M059J (cell line): ENCODE measurements around the gene FNDC1. TPM values are rescaled to one million over a fixed set of nuclear protein-coding genes. Genes with fewer than 3 reads are reported as not detected.

Experiments used
- DNase-seq: peaks from one replicate; pipeline ENCODE4 v3.0.0-alpha.2; 2012; ENCODE audit warnings: low read depth
- total RNA-seq: library from RNA; depleted of rRNA; stranded (reverse); fragments of >200 nt; shearing (Covaris generic); gene quantifications from 2 replicates; pipeline ENCODE4 v1.2.3, GENCODE V29; 2014

Gene FNDC1
- total RNA-seq, 1 experiment from 2014 or later = not detected

- no peak for DNase-seq
Observed at GRCh38 chr6:159161839-159162238, 7.4 kb upstream of the FNDC1 start.

DNA sequence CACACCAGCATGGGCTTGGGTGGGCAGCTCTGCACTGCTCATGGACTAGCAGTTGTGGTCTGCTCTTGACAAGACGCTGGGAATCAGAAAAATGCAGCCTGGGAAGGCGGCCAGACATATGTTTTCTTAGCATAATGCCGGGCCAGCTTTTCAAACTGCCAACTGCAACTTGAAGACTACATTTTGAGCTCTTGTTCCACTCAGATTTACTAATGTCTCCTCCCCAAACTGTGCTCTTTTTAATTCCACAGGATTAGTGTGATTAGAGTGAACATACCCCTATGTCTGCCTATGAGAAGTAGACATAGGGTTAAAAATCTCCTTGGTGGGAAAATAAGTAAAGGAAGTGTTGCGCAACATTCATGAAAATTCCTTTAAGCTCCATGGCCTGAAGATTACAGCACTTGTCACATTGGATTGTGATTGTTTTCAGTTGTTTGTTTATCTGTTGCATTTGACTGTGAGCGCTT is 5.3 kb upstream of the FNDC1 start:
- no peak for DNase-seq

GRCh38 chr6:159168536-159169192 is 536 bp upstream of the FNDC1 start:
- no peak for DNase-seq

- peak; percentile 28 for DNase-seq
Observed at GRCh38 chr6:159169557-159170332, 545 bp downstream of the FNDC1 start.

GRCh38 chr6:159170333-159170672 is 1.1 kb downstream of the FNDC1 start:
- DNase-seq = no peak

GRCh38 chr6:159170999-159171712 is 2.0 kb downstream of the FNDC1 start:
- DNase-seq = peak; percentile 64

GRCh38 chr6:159172091-159172491 is 2.9 kb downstream of the FNDC1 start:
- no peak for DNase-seq

DNA sequence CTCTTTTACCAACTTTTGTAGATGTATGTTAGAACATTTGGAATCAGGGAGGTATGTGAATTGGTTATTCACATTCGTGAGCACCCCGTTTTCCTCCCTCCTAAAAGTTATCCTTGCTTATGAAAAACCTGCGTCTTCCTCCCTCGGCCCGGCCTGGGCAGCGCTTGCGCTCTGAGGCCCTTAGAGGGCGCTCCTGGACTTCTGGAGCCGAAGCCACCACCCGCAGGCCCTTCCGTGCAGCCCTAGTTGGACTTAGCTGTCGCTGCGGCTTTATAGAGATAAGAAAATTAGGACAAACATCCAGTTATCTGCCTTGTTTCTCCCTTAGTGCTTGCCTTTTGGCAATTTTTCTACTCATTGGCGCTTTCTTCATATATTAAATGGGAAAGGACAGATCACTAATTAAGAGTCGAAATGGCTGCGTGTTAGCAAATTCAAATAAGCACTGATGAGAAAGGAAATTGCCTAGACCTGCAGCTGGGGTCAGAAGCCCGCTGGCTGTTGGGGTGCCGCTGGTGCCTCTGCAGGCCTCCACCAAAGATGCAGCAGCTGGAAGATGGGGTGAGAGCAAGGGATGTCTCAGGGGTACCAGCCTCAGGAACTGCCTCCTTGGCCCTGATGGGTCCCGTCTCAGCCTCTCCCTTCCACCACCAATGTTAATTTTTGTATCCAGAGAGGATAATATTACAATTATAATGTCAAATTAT is 5.2 kb downstream of the FNDC1 start:
- peak; percentile 71 for DNase-seq

DNA sequence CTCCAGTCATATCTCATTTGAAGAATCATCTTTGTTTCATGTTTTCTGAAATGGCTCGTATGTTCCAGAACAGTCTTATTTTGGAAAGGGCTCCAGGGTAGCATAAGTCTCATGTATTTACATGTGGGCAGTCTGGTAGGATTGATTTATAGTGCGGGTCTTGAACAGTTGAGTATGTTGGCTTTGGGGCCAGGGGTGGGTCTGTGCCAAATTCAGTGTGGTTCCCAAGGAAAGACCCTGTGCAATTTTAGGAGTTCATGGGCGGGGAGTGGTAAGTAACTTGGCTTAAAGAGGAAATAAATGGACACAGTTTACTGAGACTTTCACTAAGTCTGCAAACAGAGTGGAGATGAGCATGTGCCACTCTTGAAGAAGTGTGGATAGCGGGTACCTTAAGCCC is 7.7 kb downstream of the FNDC1 start:
- no peak for DNase-seq

DNA sequence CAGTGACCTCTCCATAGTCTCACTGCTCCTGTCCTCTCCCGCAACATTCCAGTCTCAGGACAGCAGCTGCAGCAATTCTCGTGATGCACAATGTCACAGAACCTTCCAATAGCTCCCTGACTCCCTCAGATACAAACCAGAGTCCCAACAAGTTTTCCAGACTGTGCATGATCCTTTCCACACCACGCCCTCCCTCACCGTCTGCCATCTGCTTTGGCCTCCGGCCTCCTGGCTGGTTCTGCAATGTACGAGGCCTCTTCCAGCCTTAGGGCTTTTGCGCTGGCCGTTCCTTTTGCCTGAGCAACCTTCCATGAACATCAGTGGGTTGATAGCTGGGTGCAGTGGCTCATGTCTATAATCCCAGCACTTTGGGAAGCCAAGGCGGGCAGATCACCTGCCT is 9.6 kb downstream of the FNDC1 start:
- no peak for DNase-seq

- DNase-seq = peak; percentile 62
Observed at GRCh38 chr6:159180001-159180400, 10.8 kb downstream of the FNDC1 start.

DNA sequence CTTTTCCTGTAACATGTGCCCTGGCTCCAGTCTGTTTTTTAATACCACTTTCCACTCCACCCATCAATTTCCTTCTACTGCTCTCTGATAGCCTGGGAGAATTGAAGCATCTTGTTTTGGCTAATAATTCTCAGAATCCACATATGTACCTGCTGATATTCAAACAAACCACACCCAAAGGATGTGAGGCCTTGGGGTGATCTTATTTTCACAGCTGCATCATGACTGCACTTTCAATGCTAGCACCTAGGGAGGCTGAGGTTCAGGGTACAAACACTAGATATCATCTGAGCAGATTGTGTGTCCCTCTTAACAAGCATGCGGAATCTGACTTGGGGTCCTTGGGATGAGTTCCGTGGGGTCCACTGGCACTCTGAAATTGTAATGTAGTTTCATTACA is 12.7 kb downstream of the FNDC1 start:
- no peak for DNase-seq

GRCh38 chr6:159184559-159184958 is 15.4 kb downstream of the FNDC1 start:
- peak; percentile 85 for DNase-seq

DNA sequence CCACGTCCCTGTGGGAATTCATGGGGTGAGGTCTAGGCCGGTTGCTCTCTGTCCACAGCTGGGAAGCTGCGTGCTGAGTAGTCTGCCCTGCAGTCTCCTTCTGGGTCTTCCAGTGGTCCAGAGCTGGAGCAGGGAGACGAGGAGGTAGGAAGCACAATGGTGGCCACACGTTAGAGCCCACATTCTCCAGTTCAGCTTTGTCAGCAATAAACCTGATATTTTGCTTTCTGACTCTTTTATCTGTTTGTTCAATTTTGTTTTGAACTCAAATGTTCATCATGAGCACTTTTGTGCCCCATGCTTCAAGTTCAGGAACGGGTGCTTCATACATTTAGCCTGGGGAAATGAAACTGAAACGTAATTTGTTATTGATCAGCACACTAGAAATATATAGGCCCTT is 21.3 kb downstream of the FNDC1 start:
- DNase-seq = no peak

GRCh38 chr6:159193923-159194322 is 24.7 kb downstream of the FNDC1 start:
- DNase-seq = peak; percentile 16

- DNase-seq = no peak
Observed at GRCh38 chr6:159194421-159194820, 25.2 kb downstream of the FNDC1 start.

GRCh38 chr6:159196430-159196975 is 27.3 kb downstream of the FNDC1 start:
- no peak for DNase-seq

- DNase-seq = no peak
Observed at GRCh38 chr6:159197251-159197650, 28.1 kb downstream of the FNDC1 start.

- no peak for DNase-seq
Observed at GRCh38 chr6:159201336-159201735, 32.1 kb downstream of the FNDC1 start.

DNA sequence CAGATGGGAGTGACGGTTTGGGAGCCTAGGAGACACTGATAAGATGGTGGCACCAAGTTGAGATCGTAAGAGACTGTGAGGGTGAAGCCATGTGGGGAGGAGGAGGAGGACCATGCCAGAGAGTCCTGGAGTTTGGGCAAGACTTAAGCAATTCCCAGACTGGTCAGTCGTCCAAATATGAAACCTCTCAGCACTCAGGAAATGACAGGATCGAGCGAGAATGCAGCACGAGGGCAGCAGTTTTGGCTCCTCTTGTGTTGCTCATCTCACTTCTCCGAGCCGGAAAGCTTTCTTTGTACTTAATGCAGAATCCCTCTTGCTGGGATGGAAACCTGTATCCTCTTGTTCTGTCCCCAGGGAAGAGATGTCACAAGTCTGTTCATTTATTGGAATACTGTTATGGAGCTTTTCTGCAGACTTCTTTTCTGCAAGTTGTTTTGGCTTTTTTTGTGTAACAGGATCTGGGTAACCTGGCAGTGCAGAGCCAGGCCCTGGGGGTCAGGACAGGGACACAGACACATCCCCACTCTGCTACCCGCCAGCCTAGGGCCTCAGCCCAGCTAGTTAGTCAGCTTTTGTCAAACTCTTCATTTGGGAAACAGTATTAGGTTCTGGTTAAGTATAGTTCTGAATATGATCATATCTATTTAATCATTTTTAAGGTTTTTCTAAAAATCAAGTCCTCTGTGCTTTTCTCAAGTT is 34.3 kb downstream of the FNDC1 start:
- DNase-seq = peak; percentile 90

DNA sequence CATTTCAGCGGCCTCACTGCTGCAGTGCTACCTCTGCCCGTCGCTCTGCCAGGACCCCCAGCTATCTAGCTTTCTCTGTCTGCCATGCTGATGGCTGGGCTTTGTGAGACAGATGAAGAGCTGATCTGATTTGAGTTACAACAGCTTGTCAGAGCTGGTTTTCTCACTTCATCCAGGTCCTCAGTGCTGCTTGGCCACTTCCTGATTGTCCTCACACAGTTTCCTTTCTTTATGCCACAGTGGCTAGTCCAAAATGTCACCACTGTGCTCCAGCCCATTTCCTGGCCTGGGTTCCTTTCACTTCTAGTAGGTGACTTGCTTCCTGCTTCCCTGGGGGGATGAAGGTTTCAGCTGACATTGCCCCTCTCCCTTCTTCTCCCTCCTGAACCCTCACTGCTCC is 35.4 kb downstream of the FNDC1 start:
- DNase-seq = no peak
